H9 (cell line): ENCODE results near the gene APP. TPM values are rescaled to one million over a fixed set of nuclear protein-coding genes. Genes with fewer than 3 reads are reported as not detected.

Source experiments
- DNase-seq: peaks from one replicate; pipeline ENCODE4 v3.0.0-alpha.2; 2017
- H2AFZ ChIP-seq: one replicate; pipeline ENCODE4 v1.6.1; 2013; ENCODE audit warnings: mild to moderate bottlenecking, low read length, control low read depth, moderate library complexity
- H2AK5ac ChIP-seq: 2 replicates; pipeline ENCODE4 v1.6.1; 2013; ENCODE audit warnings: low read length, control low read depth, mixed read lengths; ENCODE audit not compliant: insufficient read length
- H2BK120ac ChIP-seq: one replicate; pipeline ENCODE4 v1.6.1; 2013; ENCODE audit warnings: low read depth, mild to moderate bottlenecking, low read length, control low read depth, inconsistent platforms; ENCODE audit not compliant: poor library complexity, severe bottlenecking
- H2BK12ac ChIP-seq: 2 replicates; pipeline ENCODE4 v1.6.1; 2013; ENCODE audit warnings: low read length, control low read depth, mixed read lengths, low read depth; ENCODE audit not compliant: insufficient read length
- H2BK15ac ChIP-seq: 2 replicates; pipeline ENCODE4 v1.6.1; 2013; ENCODE audit warnings: low read depth, low read length, control low read depth
- H2BK20ac ChIP-seq: one replicate; pipeline ENCODE4 v1.6.1; 2013; ENCODE audit warnings: low read depth, mild to moderate bottlenecking, low read length, control low read depth, inconsistent platforms; ENCODE audit not compliant: poor library complexity, severe bottlenecking
- H2BK5ac ChIP-seq: 2 replicates; pipeline ENCODE4 v1.6.1; 2013; ENCODE audit warnings: low read length, control low read depth, mixed read lengths; ENCODE audit not compliant: insufficient read length
- H3K14ac ChIP-seq: 2 replicates; pipeline ENCODE4 v1.6.1; 2013; ENCODE audit warnings: low read length, control low read depth; ENCODE audit not compliant: insufficient read depth
- H3K18ac ChIP-seq: 2 replicates; pipeline ENCODE4 v1.6.1; 2013; ENCODE audit warnings: low read depth, mild to moderate bottlenecking, mixed read lengths, low read length, control low read depth; ENCODE audit not compliant: insufficient read length
- H3K23ac ChIP-seq: 2 replicates; pipeline ENCODE4 v1.6.1; 2013; ENCODE audit warnings: low read length, control low read depth, mixed read lengths, low read depth; ENCODE audit not compliant: insufficient read length
- H3K23me2 ChIP-seq: 2 replicates; pipeline ENCODE4 v1.6.1; 2013; ENCODE audit warnings: low read depth, mild to moderate bottlenecking, mixed read lengths, low read length, control low read depth; ENCODE audit not compliant: insufficient read length, poor library complexity, severe bottlenecking
- H3K27ac ChIP-seq: 2 replicates; pipeline ENCODE4 v1.5.1; 2013; ENCODE audit warnings: low read length, control low read depth, mixed read lengths, low read depth; ENCODE audit not compliant: insufficient read length
- H3K27me3 ChIP-seq: 2 replicates; pipeline ENCODE4 v1.6.1; 2013; ENCODE audit warnings: low read length, control low read depth, inconsistent platforms; ENCODE audit not compliant: insufficient read depth
- H3K4ac ChIP-seq: 2 replicates; pipeline ENCODE4 v1.6.1; 2013; ENCODE audit warnings: low read depth, mild to moderate bottlenecking, control low read depth, inconsistent platforms, low read length, moderate library complexity
- H3K4me1 ChIP-seq: 2 replicates; pipeline ENCODE4 v1.6.1; 2013; ENCODE audit warnings: low read length, control low read depth, inconsistent platforms; ENCODE audit not compliant: insufficient read depth
- H3K4me2 ChIP-seq: 2 replicates; pipeline ENCODE4 v1.6.1; 2013; ENCODE audit warnings: low read length, control low read depth, mixed read lengths; ENCODE audit not compliant: insufficient read length, insufficient read depth
- H3K56ac ChIP-seq: 2 replicates; pipeline ENCODE4 v1.6.1; 2013; ENCODE audit warnings: low read depth, mild to moderate bottlenecking, mixed read lengths, low read length, control low read depth; ENCODE audit not compliant: insufficient read length
- H3K79me1 ChIP-seq: 2 replicates; pipeline ENCODE4 v1.6.1; 2013; ENCODE audit warnings: low read depth, mild to moderate bottlenecking, moderate library complexity, low read length, control low read depth, inconsistent platforms; ENCODE audit not compliant: insufficient read depth, poor library complexity, severe bottlenecking
- H3K79me2 ChIP-seq: 2 replicates; pipeline ENCODE4 v1.6.1; 2013; ENCODE audit warnings: low read length, control low read depth, inconsistent platforms; ENCODE audit not compliant: insufficient read depth
- H3K9ac ChIP-seq: 2 replicates; pipeline ENCODE4 v1.6.1; 2013; ENCODE audit warnings: low read length, control low read depth, mixed read lengths; ENCODE audit not compliant: insufficient read length; ENCODE audit errors: extremely low read depth
- H3K9me3 ChIP-seq: one replicate; pipeline ENCODE4 v1.6.1; 2013; ENCODE audit warnings: low read depth, low read length, inconsistent platforms; ENCODE audit not compliant: control insufficient read depth
- H3T11ph ChIP-seq: one replicate; pipeline ENCODE4 v1.6.1; 2013; ENCODE audit warnings: mild to moderate bottlenecking, low read length, control low read depth, inconsistent platforms
- H4K20me1 ChIP-seq: one replicate; pipeline ENCODE4 v1.6.1; 2013; ENCODE audit not compliant: control insufficient read depth, insufficient read length, insufficient read depth
- H4K5ac ChIP-seq: 2 replicates; pipeline ENCODE4 v1.6.1; 2013; ENCODE audit warnings: low read depth, mild to moderate bottlenecking, mixed read lengths, low read length, control low read depth; ENCODE audit not compliant: insufficient read length
- H4K8ac ChIP-seq: replicated peaks from 2 replicates; pipeline ENCODE4 v1.6.1; 2013; ENCODE audit warnings: low read length, control low read depth, mixed read lengths, low read depth; ENCODE audit not compliant: insufficient read length
- H4K91ac ChIP-seq: 2 replicates; pipeline ENCODE4 v1.6.1; 2013; ENCODE audit warnings: low read depth, mild to moderate bottlenecking, moderate library complexity, mixed read lengths, low read length, control low read depth; ENCODE audit not compliant: insufficient read length
- H3K27ac Mint-ChIP-seq, 3 experiments: 2 replicates in 2 of 3; 3 replicates in 1 of 3; pipeline ENCODE4 v1.8.0; 2020 to 2021; ENCODE audit warnings: mixed read lengths in 3 of 3, mild to moderate bottlenecking in 1 of 3, moderate library complexity in 1 of 3
- H3K27me3 Mint-ChIP-seq: 2 replicates; pipeline ENCODE4 v1.8.0; 2021; ENCODE audit warnings: low read depth, mild to moderate bottlenecking, moderate library complexity, mixed read lengths
- H3K36me3 Mint-ChIP-seq, 3 experiments: 2 replicates in 2 of 3; 3 replicates in 1 of 3; pipeline ENCODE4 v1.8.0; 2020 to 2021; ENCODE audit warnings: low read depth in 3 of 3, mixed read lengths in 3 of 3; ENCODE audit not compliant: insufficient read depth in 1 of 3
- H3K4me1 Mint-ChIP-seq, 2 experiments: 2 replicates each; pipeline ENCODE4 v1.8.0; 2020; ENCODE audit warnings: mixed read lengths in 2 of 2
- H3K4me3 Mint-ChIP-seq, 2 experiments: 2 replicates in 1 of 2; 3 replicates in 1 of 2; pipeline ENCODE4 v1.8.0; 2020 to 2021; ENCODE audit warnings: mild to moderate bottlenecking in 2 of 2, mixed read lengths in 2 of 2, moderate library complexity in 1 of 2
- H3K9me3 Mint-ChIP-seq, 2 experiments: 2 replicates in 1 of 2; 3 replicates in 1 of 2; pipeline ENCODE4 v1.8.0; 2020; ENCODE audit warnings: mild to moderate bottlenecking in 2 of 2, mixed read lengths in 2 of 2, moderate library complexity in 1 of 2
- WGBS: extraction: QIAGEN DNeasy Blood & Tissue Kit; methylation state at CpG from one replicate; pipeline ENCODE4 v1.1.7; 2013; ENCODE audit warnings: missing lambda C conversion rate, low lambda C conversion rate, mixed read lengths; ENCODE audit not compliant: insufficient read length; ENCODE audit errors: extremely low coverage; 5-methylcytosine and 5-hydroxymethylcytosine counted together
- total RNA-seq: library from RNA; stranded (reverse); gene quantifications from 2 replicates; pipeline ENCODE4 v1.2.1, GENCODE V29; 2021
- TF ChIP-seq, protein P1 (sequence below): fragments of 200-600 bp; sonication (generic); conservative IDR thresholded peaks from 3 replicates; pipeline ENCODE4 v1.8.0; 2021; ENCODE audit warnings: antibody characterized with exemption, mild to moderate bottlenecking

The APP gene
- total RNA-seq, 1 experiment from 2014 or later: 380 TPM

DNA sequence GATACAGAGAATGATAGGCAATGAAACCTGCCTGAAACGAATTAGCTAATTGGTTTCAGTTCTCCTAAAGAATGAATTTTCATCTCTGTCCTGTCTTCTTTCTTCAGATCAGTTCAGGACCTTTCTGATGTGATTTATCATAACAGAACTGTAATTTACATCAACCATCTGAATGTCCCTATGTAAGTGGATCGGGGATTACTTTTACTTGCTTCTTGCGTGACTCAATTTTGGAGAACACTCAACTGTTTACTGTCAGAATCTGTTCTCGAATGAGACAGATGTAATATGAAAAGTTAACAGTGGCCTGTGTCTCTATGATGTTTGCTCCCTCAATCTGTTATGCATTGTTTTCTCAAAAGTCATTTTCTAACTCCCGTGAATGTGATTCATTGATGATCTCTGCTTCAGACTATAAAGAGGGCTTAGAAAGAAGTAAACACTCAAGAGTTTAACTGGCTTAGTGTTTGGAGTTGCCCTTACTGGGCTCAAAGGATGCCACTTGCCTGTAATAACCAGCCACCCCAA is 324.8 kb downstream of the APP start:
- no peak overlapping the region for H3T11ph ChIP-seq
- Mint-ChIP-seq H3K27me3 (peaks cover 4% of the 10 kb centered on the region), H3K4me1 (no peaks in the 10 kb centered on the region), H3K4me3 (no peak overlapping the region), H3K27ac (no peak overlapping the region; a peak in 1 of 7 replicates), H3K36me3 (peaks cover 9 to 10% (median 9%) of the 10 kb centered on the region in 3 experiments), H3K9me3 (peaks cover 18 to 25% of the 10 kb centered on the region in 2 experiments)
- no peaks in the 10 kb centered on the region for H3K27me3 ChIP-seq
- H3K4me2 ChIP-seq: no peak overlapping the region
- H4K5ac ChIP-seq: no peak overlapping the region
- H3K23ac ChIP-seq: no peak overlapping the region
- H3K4ac ChIP-seq: no peak overlapping the region
- no peak overlapping the region for H3K9ac ChIP-seq
- no CpG with 5 or more reads among the region's 5 CpGs for WGBS
- no peak overlapping the region for H2AFZ ChIP-seq
- no peaks in the 10 kb centered on the region for H3K79me1 ChIP-seq
- H3K14ac ChIP-seq: no peak overlapping the region
- DNase-seq: no peak
- no peak overlapping the region for H2BK12ac ChIP-seq
- H3K27ac ChIP-seq: no peak overlapping the region
- H4K20me1 ChIP-seq: no peaks in the 10 kb centered on the region
- no peaks in the 10 kb centered on the region for H3K79me2 ChIP-seq
- H3K23me2 ChIP-seq: no peaks in the 10 kb centered on the region
- no peak overlapping the region for H2BK15ac ChIP-seq
- H3K9me3 ChIP-seq: no peaks in the 10 kb centered on the region
- no peak overlapping the region for H2AK5ac ChIP-seq
- TF ChIP-seq, protein P1, sequence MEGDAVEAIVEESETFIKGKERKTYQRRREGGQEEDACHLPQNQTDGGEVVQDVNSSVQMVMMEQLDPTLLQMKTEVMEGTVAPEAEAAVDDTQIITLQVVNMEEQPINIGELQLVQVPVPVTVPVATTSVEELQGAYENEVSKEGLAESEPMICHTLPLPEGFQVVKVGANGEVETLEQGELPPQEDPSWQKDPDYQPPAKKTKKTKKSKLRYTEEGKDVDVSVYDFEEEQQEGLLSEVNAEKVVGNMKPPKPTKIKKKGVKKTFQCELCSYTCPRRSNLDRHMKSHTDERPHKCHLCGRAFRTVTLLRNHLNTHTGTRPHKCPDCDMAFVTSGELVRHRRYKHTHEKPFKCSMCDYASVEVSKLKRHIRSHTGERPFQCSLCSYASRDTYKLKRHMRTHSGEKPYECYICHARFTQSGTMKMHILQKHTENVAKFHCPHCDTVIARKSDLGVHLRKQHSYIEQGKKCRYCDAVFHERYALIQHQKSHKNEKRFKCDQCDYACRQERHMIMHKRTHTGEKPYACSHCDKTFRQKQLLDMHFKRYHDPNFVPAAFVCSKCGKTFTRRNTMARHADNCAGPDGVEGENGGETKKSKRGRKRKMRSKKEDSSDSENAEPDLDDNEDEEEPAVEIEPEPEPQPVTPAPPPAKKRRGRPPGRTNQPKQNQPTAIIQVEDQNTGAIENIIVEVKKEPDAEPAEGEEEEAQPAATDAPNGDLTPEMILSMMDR: no peak
- H3K18ac ChIP-seq: no peak overlapping the region
- H2BK20ac ChIP-seq: no peak overlapping the region
- no peak overlapping the region for H2BK5ac ChIP-seq
- no peak overlapping the region for H4K91ac ChIP-seq
- H2BK120ac ChIP-seq: no peak overlapping the region
- H4K8ac ChIP-seq: no peak overlapping the region
- H3K56ac ChIP-seq: no peak overlapping the region
- no peaks in the 10 kb centered on the region for H3K4me1 ChIP-seq
